ENCODE results near the gene CENPN. TPM values are rescaled to one million over a fixed set of nuclear protein-coding genes. Genes with fewer than 3 reads are reported as not detected.

Gene CENPN, protein sequence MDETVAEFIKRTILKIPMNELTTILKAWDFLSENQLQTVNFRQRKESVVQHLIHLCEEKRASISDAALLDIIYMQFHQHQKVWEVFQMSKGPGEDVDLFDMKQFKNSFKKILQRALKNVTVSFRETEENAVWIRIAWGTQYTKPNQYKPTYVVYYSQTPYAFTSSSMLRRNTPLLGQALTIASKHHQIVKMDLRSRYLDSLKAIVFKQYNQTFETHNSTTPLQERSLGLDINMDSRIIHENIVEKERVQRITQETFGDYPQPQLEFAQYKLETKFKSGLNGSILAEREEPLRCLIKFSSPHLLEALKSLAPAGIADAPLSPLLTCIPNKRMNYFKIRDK
- total RNA-seq (10 to 100 TPM in 2 of 7 donors, 1 to 10 TPM in 5; 4.6 to 12.7 (median 6.7) TPM), polyA plus RNA-seq (1 to 10 TPM; 2.2 to 6.1 (median 5.8) TPM)
- long read RNA-seq, donor 1, transcript CENPN-201 (7 exons, 1,398 nt), result major isoform, 5 of 9 reads
- long read RNA-seq, donor 1, partial matches to known transcripts, result 0 of 9 reads
- long read RNA-seq, donor 1, other reads (novel, unspliced or antisense), result 0 of 9 reads
- long read RNA-seq, donor 2, partial matches to known transcripts, result 5 of 9 reads
- long read RNA-seq, donor 2, other reads (novel, unspliced or antisense), result 0 of 9 reads

- DNase-seq, result peak; percentile 99
- intact Hi-C loops (cut with DNase I; ENCODE audit: low total_unique reads), result no loop called here
- no peaks in the 10 kb centered on the region for H3K9me3 ChIP-seq
- H3K36me3 ChIP-seq, result peaks cover 0 to 4% (median 0%) of the 10 kb centered on the region in 6 donors
- H3K27ac ChIP-seq, result peak within 1 kb of the TSS; percentile 96 to 100 (median 99)
- 0 to 1% (median 0%) methylated on average over 20 to 75 of the region's 75 CpGs for WGBS, 5 donors
- TF ChIP-seq, protein P1, sequence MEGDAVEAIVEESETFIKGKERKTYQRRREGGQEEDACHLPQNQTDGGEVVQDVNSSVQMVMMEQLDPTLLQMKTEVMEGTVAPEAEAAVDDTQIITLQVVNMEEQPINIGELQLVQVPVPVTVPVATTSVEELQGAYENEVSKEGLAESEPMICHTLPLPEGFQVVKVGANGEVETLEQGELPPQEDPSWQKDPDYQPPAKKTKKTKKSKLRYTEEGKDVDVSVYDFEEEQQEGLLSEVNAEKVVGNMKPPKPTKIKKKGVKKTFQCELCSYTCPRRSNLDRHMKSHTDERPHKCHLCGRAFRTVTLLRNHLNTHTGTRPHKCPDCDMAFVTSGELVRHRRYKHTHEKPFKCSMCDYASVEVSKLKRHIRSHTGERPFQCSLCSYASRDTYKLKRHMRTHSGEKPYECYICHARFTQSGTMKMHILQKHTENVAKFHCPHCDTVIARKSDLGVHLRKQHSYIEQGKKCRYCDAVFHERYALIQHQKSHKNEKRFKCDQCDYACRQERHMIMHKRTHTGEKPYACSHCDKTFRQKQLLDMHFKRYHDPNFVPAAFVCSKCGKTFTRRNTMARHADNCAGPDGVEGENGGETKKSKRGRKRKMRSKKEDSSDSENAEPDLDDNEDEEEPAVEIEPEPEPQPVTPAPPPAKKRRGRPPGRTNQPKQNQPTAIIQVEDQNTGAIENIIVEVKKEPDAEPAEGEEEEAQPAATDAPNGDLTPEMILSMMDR (IDR thresholded peaks at IDR 0.05 in 8 of 11, conservative IDR thresholded peaks at IDR 0.05 in 3 of 11), result peak in 6 of 11 experiments; percentile 15 to 47 (median 34)
- TF ChIP-seq POLR2A (IDR thresholded peaks at IDR 0.05), result peak; percentile 30 to 75 (median 56)
- peak; percentile 94 to 95 (median 95) for TF ChIP-seq POLR2AphosphoS5 (IDR thresholded peaks at IDR 0.05)
- peaks cover 14 to 51% (median 37%) of the 10 kb centered on the region in 6 donors for H3K4me1 ChIP-seq
- H3K4me3 ChIP-seq, result peak within 1 kb of the TSS; percentile 62 to 95 (median 84)
- H3K27me3 ChIP-seq (replicated peaks in 1 of 7), result no peaks in the 10 kb centered on the region
Measured at GRCh38 chr16:81006813-81007695, at the start of gene CENPN, which contains the start of gene CMC2. Gene CENPN, plus strand, starts transcription at chr16:81007214. Its CDS starts 4,726 bp downstream, at chr16:81011940. Gene CMC2, minus strand, starts transcription at chr16:81006885. Its CDS starts 9,491 bp downstream, at chr16:80997394.

GRCh38 chr16:80958284-80958683 lies 48.7 kb upstream of the CENPN start:
- Histone ChIP-seq H3K27me3 (replicated peaks in 1 of 7) (no peaks in the 10 kb centered on the region), H3K27ac (no peak overlapping the region), H3K9me3 (peaks cover 0 to 59% (median 52%) of the 10 kb centered on the region in 8 donors), H3K4me1 (no peaks in the 10 kb centered on the region), H3K4me3 (no peak overlapping the region), H3K36me3 (no peaks in the 10 kb centered on the region)
- TF ChIP-seq POLR2A (IDR thresholded peaks at IDR 0.05), result no peak
- TF ChIP-seq, protein P1 (IDR thresholded peaks at IDR 0.05 in 8 of 11, conservative IDR thresholded peaks at IDR 0.05 in 3 of 11), result no peak
- TF ChIP-seq POLR2AphosphoS5 (IDR thresholded peaks at IDR 0.05), result no peak
- intact Hi-C loops (cut with DNase I; ENCODE audit: low total_unique reads), result no loop called here
- no peak for DNase-seq

GRCh38 chr16:80962879-80963278 lies 44.1 kb upstream of the CENPN start:
- DNase-seq, result no peak
- Histone ChIP-seq H3K4me1 (no peaks in the 10 kb centered on the region), H3K27ac (no peak overlapping the region), H3K4me3 (no peak overlapping the region), H3K9me3 (peaks cover 0 to 39% (median 37%) of the 10 kb centered on the region in 8 donors), H3K27me3 (replicated peaks in 1 of 7) (no peaks in the 10 kb centered on the region), H3K36me3 (no peaks in the 10 kb centered on the region)
- intact Hi-C loops (cut with DNase I; ENCODE audit: low total_unique reads), result no loop called here
- 72 to 94% (median 81%) methylated on average over 2 of the region's 2 CpGs for WGBS, 5 donors
- no peak for TF ChIP-seq POLR2AphosphoS5 (IDR thresholded peaks at IDR 0.05)
- TF ChIP-seq, protein P1 (IDR thresholded peaks at IDR 0.05 in 8 of 11, conservative IDR thresholded peaks at IDR 0.05 in 3 of 11), result no peak
- no peak for TF ChIP-seq POLR2A (IDR thresholded peaks at IDR 0.05)
